SIG-M5 treated with dmso at 0.1 percent for 504 hours (cell line): ENCODE measurements around the gene CTSS.

ENCODE experiments used
- DNase-seq: peaks from one replicate; lab custom pipeline; 2025; ENCODE audit not compliant: unreplicated experiment; lab: John Stamatoyannopoulos, UW

The CTSS gene

GRCh38 chr1:150706091-150706490 lies 59.5 kb downstream of the CTSS start:
- no peak for DNase-seq

- DNase-seq: no peak
Observed at GRCh38 chr1:150703427-150703826, 62.2 kb downstream of the CTSS start.

GRCh38 chr1:150696995-150697927 lies 68.3 kb downstream of the CTSS start, which contains the start of gene GOLPH3L:
Gene GOLPH3L (minus strand): TSS chr1:150697154. CDS start chr1:150694838, 2,316 bp downstream.
- peak; percentile 100 for DNase-seq

GRCh38 chr1:150696590-150696989 lies 69.0 kb downstream of the CTSS start:
- DNase-seq: peak; percentile 36

GRCh38 chr1:150696162-150696561 lies 69.4 kb downstream of the CTSS start:
- peak; percentile 65 for DNase-seq

- peak; percentile 11 for DNase-seq
Observed at GRCh38 chr1:150695561-150695960, 70.0 kb downstream of the CTSS start.

- DNase-seq: no peak
Observed at GRCh38 chr1:150692720-150693119, 72.9 kb downstream of the CTSS start.

GRCh38 chr1:150688763-150689162 lies 76.8 kb downstream of the CTSS start:
- no peak for DNase-seq

- DNase-seq: no peak
Observed at GRCh38 chr1:150686275-150686674, 79.3 kb downstream of the CTSS start.

- DNase-seq: no peak
Observed at GRCh38 chr1:150683914-150684313, 81.7 kb downstream of the CTSS start.
